GM23338 (cell line): ENCODE data around the gene PDE6C. TPM values are rescaled to one million over a fixed set of nuclear protein-coding genes. Genes with fewer than 3 reads are reported as not detected.
A peak's percentile ranks its signal among the peaks of the same experiment; 100 is the strongest.

ENCODE experiments used
- ATAC-seq: fragments of 200-7000 bp; cut with Tn5 transposase; 3 replicates; pipeline ENCODE4 v1.9.1; 2020
- DNase-seq: peaks from one replicate; pipeline ENCODE4 v3.0.0-alpha.2; 2015; ENCODE audit warnings: low spot score
- H2AFZ ChIP-seq: fragments of 200-600 bp; sonication (generic); 2 replicates; pipeline ENCODE4 v1.8.0; 2016; ENCODE audit warnings: antibody characterized with exemption, mild to moderate bottlenecking, moderate library complexity
- H3F3A ChIP-seq: fragments of 200-600 bp; sonication (generic); replicated peaks from 2 replicates; pipeline ENCODE4 v1.8.0; 2017; ENCODE audit warnings: antibody characterized with exemption, mixed run types, low read depth
- H3K27ac ChIP-seq: fragments of 200-600 bp; sonication (generic); 2 replicates; pipeline ENCODE4 v1.6.1; 2016; ENCODE audit warnings: low read depth
- H3K27me3 ChIP-seq: fragments of 200-600 bp; sonication (generic); 2 replicates; pipeline ENCODE4 v1.8.0; 2016; ENCODE audit warnings: mild to moderate bottlenecking, mixed run types, moderate library complexity; ENCODE audit not compliant: insufficient read depth
- H3K36me3 ChIP-seq: fragments of 200-600 bp; sonication (generic); 2 replicates; pipeline ENCODE4 v1.8.0; 2016; ENCODE audit warnings: mild to moderate bottlenecking; ENCODE audit not compliant: insufficient read depth
- H3K4me1 ChIP-seq: fragments of 200-600 bp; sonication (generic); 2 replicates; pipeline ENCODE4 v1.8.0; 2016; ENCODE audit warnings: mild to moderate bottlenecking, moderate library complexity; ENCODE audit not compliant: insufficient read depth
- H3K4me2 ChIP-seq: fragments of 200-600 bp; sonication (generic); 2 replicates; pipeline ENCODE4 v1.7.1; 2017; ENCODE audit warnings: mixed run types
- H3K4me3 ChIP-seq: fragments of 200-600 bp; sonication (generic); 2 replicates; pipeline ENCODE4 v1.6.1; 2016; ENCODE audit warnings: mixed run types
- H3K79me2 ChIP-seq: fragments of 200-600 bp; sonication (generic); replicated peaks from 2 replicates; pipeline ENCODE4 v1.8.0; 2017; ENCODE audit warnings: mild to moderate bottlenecking; ENCODE audit not compliant: insufficient read depth
- H3K9me2 ChIP-seq: fragments of 200-600 bp; sonication (generic); 2 replicates; pipeline ENCODE4 v1.8.0; 2017; ENCODE audit not compliant: insufficient read depth
- H4K20me1 ChIP-seq: fragments of 200-600 bp; sonication (generic); replicated peaks from 2 replicates; pipeline ENCODE4 v1.8.0; 2017; ENCODE audit warnings: mild to moderate bottlenecking; ENCODE audit not compliant: insufficient read depth
- H3K27ac Mint-ChIP-seq: 2 replicates; pipeline ENCODE4 v1.8.0; 2020; ENCODE audit warnings: inconsistent platforms, mild to moderate bottlenecking, moderate library complexity, mixed read lengths
- H3K27me3 Mint-ChIP-seq: 3 replicates; pipeline ENCODE4 v1.8.0; 2022; ENCODE audit warnings: low read depth, mild to moderate bottlenecking, moderate library complexity, mixed read lengths, inconsistent platforms; ENCODE audit not compliant: insufficient read depth, poor library complexity
- H3K36me3 Mint-ChIP-seq: 3 replicates; pipeline ENCODE4 v1.8.0; 2021; ENCODE audit warnings: low read depth, mild to moderate bottlenecking, inconsistent platforms, moderate library complexity, mixed read lengths
- H3K4me1 Mint-ChIP-seq: 3 replicates; pipeline ENCODE4 v1.8.0; 2020; ENCODE audit warnings: mild to moderate bottlenecking, inconsistent platforms, mixed read lengths
- H3K4me3 Mint-ChIP-seq: 3 replicates; pipeline ENCODE4 v1.8.0; 2021; ENCODE audit warnings: moderate library complexity, mild to moderate bottlenecking, inconsistent platforms, mixed read lengths
- H3K9me3 Mint-ChIP-seq: 3 replicates; pipeline ENCODE4 v1.8.0; 2020; ENCODE audit warnings: moderate library complexity, mild to moderate bottlenecking, inconsistent platforms, mixed read lengths
- CREB1 ChIP-seq: fragments of 250-450 bp; sonication (Bioruptor Pico); IDR thresholded peaks from 2 replicates; pipeline ENCODE4 v1.5.0; 2020; ENCODE audit warnings: low read depth, mild to moderate bottlenecking, moderate library complexity
- CTCF ChIP-seq, 2 experiments: fragments of 200-600 bp in 1 of 2; sonication (generic) in 1 of 2; conservative IDR thresholded peaks; 2 replicates each; pipeline versions ENCODE4 v1.5.1 to v1.6.1; 2016 to 2017; ENCODE audit warnings: antibody characterized with exemption in 2 of 2, low read depth in 2 of 2, mild to moderate bottlenecking in 2 of 2, moderate library complexity in 1 of 2
- EZH2 ChIP-seq: fragments of 200-600 bp; sonication (generic); IDR thresholded peaks from one replicate; pipeline ENCODE4 v1.8.0; 2017; ENCODE audit warnings: antibody characterized with exemption, mild to moderate bottlenecking, low read depth; ENCODE audit not compliant: unreplicated experiment
- EZH2phosphoT487 ChIP-seq: fragments of 200-600 bp; sonication (generic); IDR thresholded peaks from one replicate; pipeline ENCODE4 v1.8.1; 2018; ENCODE audit warnings: antibody characterized with exemption; ENCODE audit not compliant: unreplicated experiment
- NANOG ChIP-seq: IDR thresholded peaks from 2 replicates; pipeline ENCODE4 v1.6.1; 2016; ENCODE audit warnings: antibody characterized with exemption, borderline replicate concordance
- POLR2AphosphoS5 ChIP-seq: IDR thresholded peaks from 2 replicates; pipeline ENCODE4 v1.6.1; 2016; ENCODE audit warnings: antibody characterized with exemption, low read depth
- REST ChIP-seq: IDR thresholded peaks from one replicate; pipeline ENCODE4 v1.6.1; 2018; ENCODE audit warnings: antibody characterized with exemption; ENCODE audit not compliant: unreplicated experiment
- ZNF114 ChIP-seq: fragments of 250-450 bp; sonication (Bioruptor Pico); IDR thresholded peaks from 2 replicates; pipeline ENCODE4 v1.5.0; 2020; ENCODE audit warnings: mild to moderate bottlenecking, moderate library complexity
- ZNF331 ChIP-seq: fragments of 250-450 bp; sonication (Bioruptor Pico); IDR thresholded peaks from 2 replicates; pipeline ENCODE4 v1.5.0; 2020; ENCODE audit warnings: low read depth, mild to moderate bottlenecking, moderate library complexity
- polyA plus RNA-seq: library from polyadenylated mRNA; unstranded; fragments of >200 nt; fragmentation: Nextera tagmentation; extraction: Ambion mirVana; gene quantifications from 2 replicates; pipeline ENCODE4 v1.2.1, GENCODE V29; 2016
- total RNA-seq: library from RNA; depleted of rRNA; stranded (reverse); fragments of >200 nt; shearing (Covaris generic); gene quantifications from 2 replicates; pipeline ENCODE4 v1.2.3, GENCODE V29; 2014

The PDE6C gene
- total and polyA plus RNA-seq, 2 experiments from 2014 or later = 0.06 TPM; not detected in 1

GRCh38 chr10:93595378-93596161 lies 16.8 kb upstream of the PDE6C start (continued):
- no peak for TF ChIP-seq ZNF331 (CRISPR knock-in tag)
- TF ChIP-seq EZH2 = no peak
- no peak for TF ChIP-seq EZH2phosphoT487
- no peak for TF ChIP-seq CREB1 (CRISPR knock-in tag)
- TF ChIP-seq POLR2AphosphoS5 = no peak
- TF ChIP-seq NANOG = no peak

GRCh38 chr10:93596539-93596938 lies 15.8 kb upstream of the PDE6C start:
- no peak overlapping the region for H3K27ac ChIP-seq
- peaks cover 3% of the 10 kb centered on the region; the same call in 1 of the 2 replicates for H4K20me1 ChIP-seq
- ATAC-seq = peak; percentile 61
- H3K4me3 Mint-ChIP-seq = no peak overlapping the region
- H2AFZ ChIP-seq = no peak overlapping the region
- H3K27ac Mint-ChIP-seq = no peak overlapping the region
- no peaks in the 10 kb centered on the region for H3K9me3 Mint-ChIP-seq
- peaks cover 28% of the 10 kb centered on the region for H3K27me3 Mint-ChIP-seq
- H3K4me1 Mint-ChIP-seq = peaks cover 11% of the 10 kb centered on the region
- H3K4me2 ChIP-seq = no peak overlapping the region
- peaks cover 9% of the 10 kb centered on the region for H3K4me1 ChIP-seq
- H3K9me2 ChIP-seq = no peaks in the 10 kb centered on the region
- H3K79me2 ChIP-seq = no peaks in the 10 kb centered on the region
- TF ChIP-seq CTCF (conservative IDR thresholded peaks at IDR 0.05; ENCODE audit: low read depth in 2 of 2) (peak; percentile 57 to 78), EZH2 (no peak), POLR2AphosphoS5 (no peak), NANOG (no peak)
- no peak overlapping the region for H3K4me3 ChIP-seq
- no peaks in the 10 kb centered on the region for H3F3A ChIP-seq
- no peaks in the 10 kb centered on the region for H3K36me3 ChIP-seq
- peaks cover 37% of the 10 kb centered on the region for H3K27me3 ChIP-seq
- no peaks in the 10 kb centered on the region for H3K36me3 Mint-ChIP-seq
- peak; percentile 64 for DNase-seq

GRCh38 chr10:93597075-93597599 lies 15.2 kb upstream of the PDE6C start:
- Histone ChIP-seq H3K27me3 (peaks cover 43% of the 10 kb centered on the region), H3K79me2 (no peaks in the 10 kb centered on the region), H3F3A (no peaks in the 10 kb centered on the region), H3K27ac (no peak overlapping the region), H3K4me1 (peaks cover 10% of the 10 kb centered on the region), H3K36me3 (no peaks in the 10 kb centered on the region), H3K9me2 (no peaks in the 10 kb centered on the region), H3K4me3 (no peak overlapping the region), H3K4me2 (no peak overlapping the region), H4K20me1 (peaks cover 3% of the 10 kb centered on the region; the same call in 1 of the 2 replicates), H2AFZ (no peak overlapping the region)
- Mint-ChIP-seq H3K9me3 (no peaks in the 10 kb centered on the region), H3K27me3 (peaks cover 34% of the 10 kb centered on the region), H3K36me3 (no peaks in the 10 kb centered on the region), H3K4me3 (no peak overlapping the region), H3K27ac (no peak overlapping the region), H3K4me1 (peaks cover 11% of the 10 kb centered on the region)
- DNase-seq (no peak), ATAC-seq (no peak)
- TF ChIP-seq REST (no peak), ZNF114 (CRISPR knock-in tag) (no peak), CREB1 (CRISPR knock-in tag) (no peak), EZH2phosphoT487 (no peak)
